Measurements from ENCODE around the gene CADM4. TPM values are rescaled to one million over a fixed set of nuclear protein-coding genes. Genes with fewer than 3 reads are reported as not detected.
A peak's percentile ranks its signal among the peaks of the same experiment; 100 is the strongest.

Gene CADM4
- total and polyA plus RNA-seq, 10 of the 15 experiments (the other 5 are each of a cell fraction or from before 2014, with no cell fraction given), result 0.04 to 0.12 (median 0.08) TPM; not detected in 5

DNA sequence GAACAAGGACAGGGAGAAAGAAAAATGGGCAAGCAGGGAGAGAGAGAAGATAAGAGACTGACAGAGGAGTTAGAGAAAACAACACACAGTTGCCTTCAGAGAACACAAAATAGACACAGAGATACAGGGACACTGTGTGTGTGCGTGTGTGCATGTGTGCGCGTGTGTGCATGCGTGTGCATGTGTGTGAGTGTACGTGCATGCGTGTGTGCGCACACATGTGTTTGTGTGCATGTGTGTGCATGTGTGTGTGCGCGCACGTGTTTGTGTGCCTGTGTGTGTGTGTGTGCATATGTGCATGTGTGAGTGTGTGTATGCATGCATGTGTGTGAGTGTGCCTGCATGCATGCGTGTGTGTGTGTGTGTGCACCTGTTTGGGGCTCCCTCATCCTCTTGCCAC lies 36.3 kb upstream of the CADM4 start (continued):
- TF ChIP-seq, protein P1, sequence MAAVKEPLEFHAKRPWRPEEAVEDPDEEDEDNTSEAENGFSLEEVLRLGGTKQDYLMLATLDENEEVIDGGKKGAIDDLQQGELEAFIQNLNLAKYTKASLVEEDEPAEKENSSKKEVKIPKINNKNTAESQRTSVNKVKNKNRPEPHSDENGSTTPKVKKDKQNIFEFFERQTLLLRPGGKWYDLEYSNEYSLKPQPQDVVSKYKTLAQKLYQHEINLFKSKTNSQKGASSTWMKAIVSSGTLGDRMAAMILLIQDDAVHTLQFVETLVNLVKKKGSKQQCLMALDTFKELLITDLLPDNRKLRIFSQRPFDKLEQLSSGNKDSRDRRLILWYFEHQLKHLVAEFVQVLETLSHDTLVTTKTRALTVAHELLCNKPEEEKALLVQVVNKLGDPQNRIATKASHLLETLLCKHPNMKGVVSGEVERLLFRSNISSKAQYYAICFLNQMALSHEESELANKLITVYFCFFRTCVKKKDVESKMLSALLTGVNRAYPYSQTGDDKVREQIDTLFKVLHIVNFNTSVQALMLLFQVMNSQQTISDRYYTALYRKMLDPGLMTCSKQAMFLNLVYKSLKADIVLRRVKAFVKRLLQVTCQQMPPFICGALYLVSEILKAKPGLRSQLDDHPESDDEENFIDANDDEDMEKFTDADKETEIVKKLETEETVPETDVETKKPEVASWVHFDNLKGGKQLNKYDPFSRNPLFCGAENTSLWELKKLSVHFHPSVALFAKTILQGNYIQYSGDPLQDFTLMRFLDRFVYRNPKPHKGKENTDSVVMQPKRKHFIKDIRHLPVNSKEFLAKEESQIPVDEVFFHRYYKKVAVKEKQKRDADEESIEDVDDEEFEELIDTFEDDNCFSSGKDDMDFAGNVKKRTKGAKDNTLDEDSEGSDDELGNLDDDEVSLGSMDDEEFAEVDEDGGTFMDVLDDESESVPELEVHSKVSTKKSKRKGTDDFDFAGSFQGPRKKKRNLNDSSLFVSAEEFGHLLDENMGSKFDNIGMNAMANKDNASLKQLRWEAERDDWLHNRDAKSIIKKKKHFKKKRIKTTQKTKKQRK (IDR thresholded peaks at IDR 0.05; ENCODE audit: low read depth, low read length), result no peak
- TF ChIP-seq TCF3 (IDR thresholded peaks at IDR 0.05; ENCODE audit: borderline replicate concordance, insufficient read depth, low read depth, low read length), result peak; percentile 76

DNA sequence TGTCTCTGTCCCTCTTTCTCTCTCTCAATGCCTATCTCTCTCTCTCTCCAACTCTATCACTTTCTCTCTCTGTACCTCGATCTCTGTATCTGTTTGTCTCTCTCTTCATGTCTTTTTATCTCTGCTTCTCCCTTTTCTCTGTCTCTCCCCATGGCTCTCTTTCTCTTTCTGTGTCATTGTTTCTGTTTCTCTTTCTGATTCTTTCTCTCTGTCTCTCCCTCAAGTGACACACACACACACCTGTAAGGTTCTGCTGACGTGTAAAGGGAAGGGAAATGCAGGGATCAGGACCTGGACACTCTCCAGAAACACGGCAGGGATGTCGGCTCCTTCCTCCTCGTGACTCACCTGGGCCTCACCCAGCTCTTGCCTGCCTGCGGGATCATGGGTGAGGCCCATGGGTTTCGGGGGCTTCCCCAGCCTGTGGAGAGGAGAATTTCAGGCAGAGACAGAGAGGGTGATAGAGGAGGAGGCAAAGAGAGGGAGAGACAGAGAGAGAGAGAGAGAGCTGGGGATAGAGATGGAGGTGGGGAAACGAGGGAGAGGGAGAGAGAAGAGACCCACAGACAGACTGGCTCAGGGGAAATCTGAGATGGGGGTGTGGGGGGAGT lies 35.7 kb upstream of the CADM4 start:
- WGBS (ENCODE audit: insufficient coverage, insufficient replicate concordance, low lambda C conversion rate, missing lambda C conversion rate), result 27% methylated on average over 8 of the region's 8 CpGs
- Histone ChIP-seq H3K4me3 (peak overlapping the region; percentile 54; the same call in 1 of the 2 replicates), H2AFZ (ENCODE audit: control insufficient read depth, low read depth, low read length) (peak overlapping the region; percentile 91), H3K27me3 (replicated peaks in 1 of 2; ENCODE audit: control insufficient read depth in 2 of 2, insufficient read depth in 2 of 2, low read length in 1 of 2) (no peaks in the 10 kb centered on the region), H3K4me1 (ENCODE audit: control insufficient read depth, insufficient read depth, low read length) (peaks cover 15% of the 10 kb centered on the region), H3K36me3 (ENCODE audit: control insufficient read depth in 2 of 2, insufficient read depth in 2 of 2, low read length in 1 of 2) (no peaks in the 10 kb centered on the region), H3K79me2 (ENCODE audit: control insufficient read depth, insufficient read depth, low read length) (no peaks in the 10 kb centered on the region), H4K20me1 (ENCODE audit: control insufficient read depth, insufficient read depth) (no peaks in the 10 kb centered on the region), H3K9me3 (replicated peaks; ENCODE audit: control insufficient read depth, insufficient read depth, low read length) (no peaks in the 10 kb centered on the region), H3K27ac (ENCODE audit: control insufficient read depth, insufficient read depth) (peak overlapping the region; percentile 73), H3K4me2 (ENCODE audit: control insufficient read depth, insufficient read depth) (peak overlapping the region; percentile 83), H3K9ac (ENCODE audit: control insufficient read depth, insufficient read depth, low read length) (peak overlapping the region; percentile 62)
- FAIRE-seq (no peak), DNase-seq (ENCODE audit: low read depth, low spot score) (peak; percentile 34), ATAC-seq (peak; percentile 85)
- ChIA-PET RAD21 (ENCODE audit: unreplicated experiment) (interaction anchor here (0.7 kb wide), 1 partner anchor 79 kb away, joined by 3 read pairs; the partner anchor contains the start of gene SMG9), POLR2A (interaction anchor here (1.0 to 1.1 kb wide), 2 partner anchors 9 to 80 kb away, joined by 5 to 6 read pairs; partner anchors contain the start of gene SMG9), SMC1A (ENCODE audit: uncharacterized antibody, unreplicated experiment) (interaction anchor here (0.9 kb wide), 1 partner anchor 10 kb away, joined by 3 read pairs; no protein-coding TSS in a partner anchor), CTCF (interaction anchor here (1.2 kb wide), 1 partner anchor 135 kb away, joined by 3 read pairs; no protein-coding TSS in a partner anchor)
- intact Hi-C loops (cut with micrococcal nuclease; ENCODE audit: unreplicated experiment), result no loop called here
- in situ Hi-C loops (cut with MboI), result no loop called here
- BruUV-seq (replicated peaks), result no TSS peak
- peak; percentile 34; the same call in 1 of the 2 replicates for TF ChIP-seq IKZF1 (conservative IDR thresholded peaks at IDR 0.05)
- TF ChIP-seq, protein P2, sequence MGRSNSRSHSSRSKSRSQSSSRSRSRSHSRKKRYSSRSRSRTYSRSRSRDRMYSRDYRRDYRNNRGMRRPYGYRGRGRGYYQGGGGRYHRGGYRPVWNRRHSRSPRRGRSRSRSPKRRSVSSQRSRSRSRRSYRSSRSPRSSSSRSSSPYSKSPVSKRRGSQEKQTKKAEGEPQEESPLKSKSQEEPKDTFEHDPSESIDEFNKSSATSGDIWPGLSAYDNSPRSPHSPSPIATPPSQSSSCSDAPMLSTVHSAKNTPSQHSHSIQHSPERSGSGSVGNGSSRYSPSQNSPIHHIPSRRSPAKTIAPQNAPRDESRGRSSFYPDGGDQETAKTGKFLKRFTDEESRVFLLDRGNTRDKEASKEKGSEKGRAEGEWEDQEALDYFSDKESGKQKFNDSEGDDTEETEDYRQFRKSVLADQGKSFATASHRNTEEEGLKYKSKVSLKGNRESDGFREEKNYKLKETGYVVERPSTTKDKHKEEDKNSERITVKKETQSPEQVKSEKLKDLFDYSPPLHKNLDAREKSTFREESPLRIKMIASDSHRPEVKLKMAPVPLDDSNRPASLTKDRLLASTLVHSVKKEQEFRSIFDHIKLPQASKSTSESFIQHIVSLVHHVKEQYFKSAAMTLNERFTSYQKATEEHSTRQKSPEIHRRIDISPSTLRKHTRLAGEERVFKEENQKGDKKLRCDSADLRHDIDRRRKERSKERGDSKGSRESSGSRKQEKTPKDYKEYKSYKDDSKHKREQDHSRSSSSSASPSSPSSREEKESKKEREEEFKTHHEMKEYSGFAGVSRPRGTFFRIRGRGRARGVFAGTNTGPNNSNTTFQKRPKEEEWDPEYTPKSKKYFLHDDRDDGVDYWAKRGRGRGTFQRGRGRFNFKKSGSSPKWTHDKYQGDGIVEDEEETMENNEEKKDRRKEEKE (IDR thresholded peaks at IDR 0.05), result no peak
- TF ChIP-seq POLR2A (IDR thresholded peaks at IDR 0.05; ENCODE audit: low read depth, low read length), result 0 out of 2 replicates have a peak, but pooled peaks have one; percentile 34
- TF ChIP-seq, protein P3, sequence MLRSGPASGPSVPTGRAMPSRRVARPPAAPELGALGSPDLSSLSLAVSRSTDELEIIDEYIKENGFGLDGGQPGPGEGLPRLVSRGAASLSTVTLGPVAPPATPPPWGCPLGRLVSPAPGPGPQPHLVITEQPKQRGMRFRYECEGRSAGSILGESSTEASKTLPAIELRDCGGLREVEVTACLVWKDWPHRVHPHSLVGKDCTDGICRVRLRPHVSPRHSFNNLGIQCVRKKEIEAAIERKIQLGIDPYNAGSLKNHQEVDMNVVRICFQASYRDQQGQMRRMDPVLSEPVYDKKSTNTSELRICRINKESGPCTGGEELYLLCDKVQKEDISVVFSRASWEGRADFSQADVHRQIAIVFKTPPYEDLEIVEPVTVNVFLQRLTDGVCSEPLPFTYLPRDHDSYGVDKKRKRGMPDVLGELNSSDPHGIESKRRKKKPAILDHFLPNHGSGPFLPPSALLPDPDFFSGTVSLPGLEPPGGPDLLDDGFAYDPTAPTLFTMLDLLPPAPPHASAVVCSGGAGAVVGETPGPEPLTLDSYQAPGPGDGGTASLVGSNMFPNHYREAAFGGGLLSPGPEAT (IDR thresholded peaks at IDR 0.05; ENCODE audit: low read depth), result peak; percentile 43; the same call in 1 of the 2 replicates
- TF ChIP-seq CREB1 (IDR thresholded peaks at IDR 0.05; ENCODE audit: low read depth), result 0 out of 2 replicates have a peak, but pooled peaks have one; percentile 26
- TF ChIP-seq, protein P4, sequence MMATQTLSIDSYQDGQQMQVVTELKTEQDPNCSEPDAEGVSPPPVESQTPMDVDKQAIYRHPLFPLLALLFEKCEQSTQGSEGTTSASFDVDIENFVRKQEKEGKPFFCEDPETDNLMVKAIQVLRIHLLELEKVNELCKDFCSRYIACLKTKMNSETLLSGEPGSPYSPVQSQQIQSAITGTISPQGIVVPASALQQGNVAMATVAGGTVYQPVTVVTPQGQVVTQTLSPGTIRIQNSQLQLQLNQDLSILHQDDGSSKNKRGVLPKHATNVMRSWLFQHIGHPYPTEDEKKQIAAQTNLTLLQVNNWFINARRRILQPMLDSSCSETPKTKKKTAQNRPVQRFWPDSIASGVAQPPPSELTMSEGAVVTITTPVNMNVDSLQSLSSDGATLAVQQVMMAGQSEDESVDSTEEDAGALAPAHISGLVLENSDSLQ (IDR thresholded peaks at IDR 0.05), result peak; percentile 56
